Activated CD4-positive, alpha-beta T cell treated with anti-CD3 and anti-CD28 coated beads for 36 hours (primary cell): Measurements from ENCODE around the gene RBM47. TPM values are rescaled to one million over a fixed set of nuclear protein-coding genes. Genes with fewer than 3 reads are reported as not detected.
"Not testable (repeated sequence)": the region's sequence is repeated elsewhere in the genome, so short reads cannot be mapped to it uniquely, and the experiment has no call there.

ENCODE experiments used
- ATAC-seq: fragments of 200-7000 bp; cut with Tn5 transposase; one replicate; pipeline ENCODE4 v1.10.0; 2021; ENCODE audit warnings: mild to moderate bottlenecking, moderate library complexity
- CTCF ChIA-PET: fragments of 350-600 bp; sonication (Branson Sonifier 250); formaldehyde crosslinking; loops from one replicate; lab custom pipeline; 2021; ENCODE audit warnings: antibody characterized with exemption; lab: Charles Lee
- POLR2A ChIA-PET: fragments of 350-600 bp; sonication (Branson Sonifier 250); formaldehyde crosslinking; loops from one replicate; lab custom pipeline; 2021; ENCODE audit warnings: antibody characterized with exemption, inconsistent platforms; lab: Charles Lee
- DNase-seq: peaks from one replicate; pipeline ENCODE4 v3.0.0-alpha.2; 2020
- H3K27ac Mint-ChIP-seq: one replicate; pipeline ENCODE4 v1.8.0; 2021; ENCODE audit warnings: mixed read lengths
- H3K27me3 Mint-ChIP-seq: one replicate; pipeline ENCODE4 v1.8.0; 2021; ENCODE audit warnings: mixed read lengths
- H3K36me3 Mint-ChIP-seq: one replicate; pipeline ENCODE4 v1.8.0; 2021; ENCODE audit warnings: low read depth, mixed read lengths
- H3K4me1 Mint-ChIP-seq: one replicate; pipeline ENCODE4 v1.8.0; 2021; ENCODE audit warnings: mixed read lengths
- H3K4me3 Mint-ChIP-seq: one replicate; pipeline ENCODE4 v1.8.0; 2021; ENCODE audit warnings: mild to moderate bottlenecking, moderate library complexity, mixed read lengths
- H3K9me3 Mint-ChIP-seq: one replicate; pipeline ENCODE4 v1.8.0; 2021; ENCODE audit warnings: low read depth, mixed read lengths
- intact Hi-C, 2 experiments: fragments of 100-400 bp; cut with DNase I in 1 of 2; cut with micrococcal nuclease in 1 of 2; formaldehyde crosslinking; loops; one replicate each; pipeline versions ENCODE4 v1.14.2 to v1.15.1; 2022 to 2024; cut with DNase I, micrococcal nuclease
- total RNA-seq, 2 experiments: library from RNA; stranded (reverse); gene quantifications; one replicate each; pipeline ENCODE4 v1.2.3, GENCODE V29; 2021

Gene RBM47
- total RNA-seq, 2 experiments from 2014 or later = 3.2 to 4.4 TPM

DNA sequence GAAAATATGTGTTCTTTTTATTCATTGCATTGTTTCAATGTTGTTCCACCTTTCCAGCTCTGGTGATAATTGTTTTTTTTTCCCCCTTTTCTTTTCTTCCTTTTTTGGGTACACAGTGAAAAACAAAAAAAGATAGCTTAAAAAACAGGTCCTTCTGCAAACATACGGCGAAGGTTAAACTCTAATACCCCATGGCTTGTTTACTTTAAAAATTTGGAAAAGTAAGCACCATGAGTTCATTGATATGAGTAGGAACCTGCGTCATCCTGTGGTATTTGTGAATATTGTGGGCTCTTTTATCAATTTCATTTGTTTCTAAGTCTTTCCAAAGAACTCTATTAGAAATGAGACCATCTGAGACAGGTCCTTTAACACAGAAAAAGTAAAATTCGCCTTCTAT is 171.0 kb downstream of the RBM47 start:
- no peaks in the 10 kb centered on the region for H3K27me3 Mint-ChIP-seq
- ATAC-seq = no peak
- H3K9me3 Mint-ChIP-seq = no peaks in the 10 kb centered on the region
- no peak for DNase-seq
- H3K4me3 Mint-ChIP-seq = no peak overlapping the region
- intact Hi-C loops = no loop called here
- POLR2A ChIA-PET = no interaction called here
- peaks cover 5% of the 10 kb centered on the region for H3K4me1 Mint-ChIP-seq
- H3K36me3 Mint-ChIP-seq = no peaks in the 10 kb centered on the region
- H3K27ac Mint-ChIP-seq = no peak overlapping the region
- CTCF ChIA-PET = interaction anchor here (0.7 kb wide), 1 partner anchor 15 kb away, joined by 3 read pairs; no protein-coding TSS in a partner anchor

DNA sequence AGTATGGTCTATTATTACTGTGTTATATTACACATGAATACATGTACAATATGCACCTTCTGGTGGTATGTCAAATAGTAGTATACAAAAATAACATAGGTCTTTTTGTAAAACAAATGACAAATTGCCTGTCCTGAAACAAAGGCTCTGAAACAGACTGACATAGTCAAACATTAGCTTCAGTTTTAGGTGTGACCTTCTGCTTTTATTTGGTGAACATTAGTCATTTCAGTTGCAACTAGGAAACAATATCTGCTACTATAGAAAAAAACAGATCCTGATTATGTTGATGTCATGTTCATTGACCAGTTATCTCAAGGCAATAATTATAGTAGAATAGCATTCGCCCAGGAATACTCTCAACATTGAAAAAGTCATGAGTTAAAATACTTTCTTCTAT is 171.6 kb downstream of the RBM47 start:
- POLR2A ChIA-PET = no interaction called here
- ATAC-seq = no peak
- Mint-ChIP-seq H3K36me3 (no peaks in the 10 kb centered on the region), H3K4me3 (no peak overlapping the region), H3K9me3 (no peaks in the 10 kb centered on the region), H3K27me3 (no peaks in the 10 kb centered on the region), H3K4me1 (peaks cover 5% of the 10 kb centered on the region), H3K27ac (no peak overlapping the region)
- DNase-seq = no peak
- CTCF ChIA-PET = interaction anchor here (0.7 kb wide), 1 partner anchor 14 kb away, joined by 3 read pairs; no protein-coding TSS in a partner anchor
- intact Hi-C loops = no loop called here

DNA sequence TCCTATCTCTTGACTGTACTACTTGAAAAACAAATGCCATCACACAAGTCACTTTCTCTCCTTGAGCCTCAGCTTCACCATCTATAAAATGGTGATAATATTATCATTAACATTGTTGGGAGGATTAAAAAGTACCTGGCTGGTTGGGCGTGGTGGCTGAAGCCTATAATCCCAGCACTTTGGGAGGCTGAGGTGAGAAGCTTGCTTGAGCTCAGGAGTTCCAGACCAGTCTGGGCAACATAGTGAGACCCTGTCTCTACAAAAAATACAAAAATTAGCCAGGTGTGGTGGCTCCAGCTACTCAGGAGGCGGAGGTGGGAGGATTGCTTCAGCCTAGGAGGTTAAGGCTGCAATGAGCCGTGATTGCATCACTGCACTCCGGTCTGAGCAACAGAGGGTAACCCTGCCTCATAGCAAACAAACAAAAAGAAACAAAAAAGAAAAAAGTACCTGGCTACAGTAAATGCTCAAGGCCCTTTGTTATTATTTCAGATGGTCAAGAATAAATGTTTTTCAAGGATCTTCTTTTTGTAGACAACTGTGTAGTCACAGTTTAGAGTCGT is 174.2 kb downstream of the RBM47 start:
- intact Hi-C loops = no loop called here
- CTCF ChIA-PET = no interaction called here
- ATAC-seq (no peak), DNase-seq (no peak)
- H3K36me3 Mint-ChIP-seq = no peaks in the 10 kb centered on the region
- H3K27ac Mint-ChIP-seq = no peak overlapping the region
- no peak overlapping the region for H3K4me3 Mint-ChIP-seq
- no peaks in the 10 kb centered on the region for H3K9me3 Mint-ChIP-seq
- H3K27me3 Mint-ChIP-seq = no peaks in the 10 kb centered on the region
- POLR2A ChIA-PET = no interaction called here
- peaks cover 9% of the 10 kb centered on the region for H3K4me1 Mint-ChIP-seq

DNA sequence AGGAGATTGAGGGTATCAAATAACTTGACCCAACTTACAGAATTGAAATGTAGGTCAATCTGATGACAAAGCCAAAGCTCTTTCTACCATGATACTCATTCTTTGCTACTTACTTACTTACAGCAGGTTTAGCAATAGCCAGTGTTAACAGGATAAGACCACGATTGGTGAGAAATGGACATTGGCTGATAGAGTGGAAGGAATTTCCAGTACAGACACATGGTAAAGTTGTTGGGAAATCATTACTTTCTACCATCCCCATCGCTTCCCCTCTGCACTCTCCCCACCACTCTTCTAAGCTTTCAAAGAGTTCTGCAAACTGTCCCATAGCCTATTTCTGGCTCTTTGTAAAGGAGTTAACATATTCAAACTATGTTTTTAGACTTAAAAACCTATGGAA is 174.8 kb downstream of the RBM47 start:
- ATAC-seq = no peak

DNA sequence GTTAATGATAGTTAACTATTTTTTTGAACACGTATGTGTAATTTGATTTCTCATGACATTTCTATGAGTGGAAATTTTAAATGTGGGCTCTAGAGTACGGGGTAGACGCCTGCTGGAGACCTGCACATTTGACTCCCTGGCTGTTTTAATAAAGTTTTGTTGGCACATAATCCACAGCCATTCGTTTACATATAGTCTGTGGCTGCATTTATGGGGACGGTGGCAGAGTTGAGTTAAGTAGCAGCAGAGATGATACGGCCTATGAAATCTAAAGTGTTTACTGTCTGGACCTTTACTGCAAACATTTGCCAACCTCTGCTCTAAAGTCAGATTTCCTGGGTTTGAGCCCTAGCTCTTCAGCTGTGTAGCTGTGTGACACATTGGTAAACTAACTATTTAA is 175.8 kb downstream of the RBM47 start:
- no peak overlapping the region for H3K4me3 Mint-ChIP-seq
- no peak overlapping the region for H3K27ac Mint-ChIP-seq
- H3K36me3 Mint-ChIP-seq = no peaks in the 10 kb centered on the region
- ChIA-PET CTCF (interaction anchor here (1.1 kb wide), 1 partner anchor 9 kb away, joined by 3 read pairs; no protein-coding TSS in a partner anchor), POLR2A (no interaction called here)
- ATAC-seq (no peak), DNase-seq (no peak)
- H3K4me1 Mint-ChIP-seq = peaks cover 9% of the 10 kb centered on the region
- no peaks in the 10 kb centered on the region for H3K9me3 Mint-ChIP-seq
- intact Hi-C loops = no loop called here
- H3K27me3 Mint-ChIP-seq = no peaks in the 10 kb centered on the region

More for the DNA sequence above, 174.8 kb downstream of the RBM47 start:
- intact Hi-C loops = no loop called here
- H3K27ac Mint-ChIP-seq = no peak overlapping the region
- H3K4me3 Mint-ChIP-seq = no peak overlapping the region
- no peaks in the 10 kb centered on the region for H3K27me3 Mint-ChIP-seq
- ChIA-PET CTCF (interaction anchor here (1.1 kb wide), 1 partner anchor 8 kb away, joined by 3 read pairs; no protein-coding TSS in a partner anchor), POLR2A (no interaction called here)
- H3K36me3 Mint-ChIP-seq = no peaks in the 10 kb centered on the region
- peaks cover 9% of the 10 kb centered on the region for H3K4me1 Mint-ChIP-seq
- DNase-seq = no peak
- no peaks in the 10 kb centered on the region for H3K9me3 Mint-ChIP-seq

DNA sequence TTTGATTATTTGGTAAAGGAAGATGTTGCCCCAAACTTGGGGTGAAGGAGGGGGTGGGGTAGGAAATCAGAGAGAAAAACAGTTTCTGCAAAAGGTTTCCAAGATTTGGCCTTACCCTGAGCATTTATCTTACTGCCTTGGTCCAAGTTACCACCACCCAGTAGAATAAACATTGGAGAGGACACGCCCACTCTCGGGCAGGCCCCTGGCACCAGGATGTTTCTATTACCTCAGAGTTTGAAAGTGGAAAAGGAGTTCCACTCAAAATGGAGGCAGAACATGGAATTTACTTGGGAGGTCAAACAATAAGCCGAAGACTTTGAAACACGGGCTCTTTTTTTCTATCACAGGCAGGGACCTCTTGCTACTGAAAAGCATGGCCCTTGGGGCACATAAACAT is 180.8 kb downstream of the RBM47 start:
- Mint-ChIP-seq H3K27me3 (no peaks in the 10 kb centered on the region), H3K4me1 (peaks cover 9% of the 10 kb centered on the region), H3K9me3 (no peaks in the 10 kb centered on the region), H3K4me3 (no peak overlapping the region), H3K27ac (no peak overlapping the region), H3K36me3 (no peaks in the 10 kb centered on the region)
- intact Hi-C loops = no loop called here
- CTCF ChIA-PET = no interaction called here
- POLR2A ChIA-PET = no interaction called here
- ATAC-seq = no peak
- no peak for DNase-seq

DNA sequence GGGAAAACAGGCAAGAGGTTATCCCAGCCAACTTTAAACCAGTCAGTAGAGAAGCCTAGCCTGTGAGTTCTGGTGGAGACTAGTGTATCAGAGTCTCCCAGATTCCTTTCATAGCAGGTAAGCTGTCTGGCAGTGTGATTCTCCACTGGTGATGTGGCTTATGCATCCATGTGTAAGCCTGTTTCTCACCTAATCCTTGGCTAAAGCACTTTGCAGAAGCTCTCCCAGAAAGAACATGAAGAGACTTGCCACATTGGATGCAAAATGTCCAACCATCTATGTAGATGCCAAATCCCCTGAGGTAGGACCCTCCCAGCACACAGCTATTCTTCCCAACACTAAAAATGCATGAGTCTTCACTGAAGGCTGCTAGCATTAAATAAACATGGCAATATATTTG is 182.8 kb downstream of the RBM47 start:
- no peak overlapping the region for H3K27ac Mint-ChIP-seq
- CTCF ChIA-PET = interaction anchor here (1.5 kb wide), 1 partner anchor 30 kb away, joined by 4 read pairs; no protein-coding TSS in a partner anchor
- no peak overlapping the region for H3K4me3 Mint-ChIP-seq
- ATAC-seq (no peak), DNase-seq (no peak)
- no peaks in the 10 kb centered on the region for H3K36me3 Mint-ChIP-seq
- no peaks in the 10 kb centered on the region for H3K9me3 Mint-ChIP-seq
- intact Hi-C loops = no loop called here
- no peaks in the 10 kb centered on the region for H3K27me3 Mint-ChIP-seq
- H3K4me1 Mint-ChIP-seq = peaks cover 2% of the 10 kb centered on the region
- POLR2A ChIA-PET = no interaction called here

DNA sequence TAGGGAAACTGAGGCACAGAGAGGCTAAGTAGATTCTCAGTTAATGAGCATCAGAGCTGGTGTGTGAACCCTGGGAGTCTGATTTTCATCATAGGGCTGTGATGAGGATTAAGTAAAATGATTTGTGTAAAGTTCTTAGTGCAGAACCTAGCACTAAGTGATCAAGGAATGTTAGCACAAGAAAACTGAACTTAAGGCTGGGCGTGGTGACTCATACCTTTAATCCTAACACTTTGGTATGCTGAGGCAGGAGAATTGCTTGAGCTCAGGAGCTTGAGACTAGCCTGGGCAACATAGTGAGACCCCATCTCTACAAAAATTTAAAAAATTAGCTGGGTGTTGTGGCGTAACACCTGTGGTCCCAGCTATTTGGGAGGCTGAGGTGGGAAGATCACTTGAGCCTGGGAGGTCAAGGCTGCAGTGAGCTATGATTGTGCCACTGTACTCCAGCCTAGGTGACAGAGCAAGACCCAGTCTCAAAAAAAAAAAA is 183.4 kb downstream of the RBM47 start:
- H3K9me3 Mint-ChIP-seq, DNase-seq, H3K27ac Mint-ChIP-seq, ATAC-seq, H3K36me3 Mint-ChIP-seq, H3K27me3 Mint-ChIP-seq, H3K4me3 Mint-ChIP-seq, POLR2A ChIA-PET, intact Hi-C loops, H3K4me1 Mint-ChIP-seq: not testable (repeated sequence)
- CTCF ChIA-PET = interaction anchor here (1.5 kb wide), 1 partner anchor 30 kb away, joined by 4 read pairs; no protein-coding TSS in a partner anchor

DNA sequence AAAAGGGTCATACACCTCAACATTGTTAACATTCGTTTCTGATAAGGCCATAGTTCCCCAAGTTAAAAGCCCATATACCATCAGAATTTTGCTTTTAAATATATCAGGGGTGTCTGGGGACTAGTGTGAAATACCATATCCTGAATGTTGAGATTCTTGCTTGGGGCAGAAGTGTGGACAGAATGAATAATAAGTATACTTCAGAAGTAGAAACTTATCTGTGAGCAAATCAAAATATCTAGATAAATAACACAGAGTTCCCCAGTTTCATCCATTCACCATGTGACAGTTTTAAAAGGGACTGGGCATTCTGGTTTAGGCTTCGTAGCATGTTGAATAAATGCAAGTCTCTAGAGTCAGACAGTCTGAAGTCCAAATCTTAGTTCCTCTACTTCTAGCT is 184.0 kb downstream of the RBM47 start:
- Mint-ChIP-seq H3K27ac (no peak overlapping the region), H3K36me3 (no peaks in the 10 kb centered on the region), H3K4me1 (no peaks in the 10 kb centered on the region), H3K27me3 (no peaks in the 10 kb centered on the region), H3K9me3 (no peaks in the 10 kb centered on the region), H3K4me3 (no peak overlapping the region)
- CTCF ChIA-PET = interaction anchor here (1.5 kb wide), 1 partner anchor 31 kb away, joined by 4 read pairs; no protein-coding TSS in a partner anchor
- intact Hi-C loops = no loop called here
- ATAC-seq (no peak), DNase-seq (no peak)
- POLR2A ChIA-PET = no interaction called here

DNA sequence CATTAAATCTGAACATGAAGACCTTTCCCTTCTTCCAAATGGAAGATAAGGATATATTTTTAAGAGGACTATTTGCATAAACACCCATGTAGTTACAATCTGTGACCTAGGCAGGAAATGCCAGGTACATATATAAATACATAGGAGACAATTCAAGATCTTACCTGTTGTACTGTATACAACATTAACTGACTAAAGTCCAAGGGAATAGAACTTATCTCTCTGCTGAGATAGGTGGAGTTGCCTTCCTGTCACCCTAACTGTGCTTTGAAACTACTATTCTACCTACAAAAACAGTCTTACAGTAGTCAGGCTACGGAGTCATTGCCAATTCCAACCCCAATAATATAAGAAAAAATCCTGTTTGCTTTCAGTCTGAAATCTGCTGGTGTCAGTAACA is 188.2 kb downstream of the RBM47 start:
- no peak overlapping the region for H3K27ac Mint-ChIP-seq
- ATAC-seq = no peak
- ChIA-PET POLR2A (no interaction called here), CTCF (no interaction called here)
- H3K4me1 Mint-ChIP-seq = peaks cover 4% of the 10 kb centered on the region
- intact Hi-C loops = no loop called here
- no peaks in the 10 kb centered on the region for H3K27me3 Mint-ChIP-seq
- no peaks in the 10 kb centered on the region for H3K36me3 Mint-ChIP-seq
- no peaks in the 10 kb centered on the region for H3K9me3 Mint-ChIP-seq
- DNase-seq = no peak
- H3K4me3 Mint-ChIP-seq = no peak overlapping the region

DNA sequence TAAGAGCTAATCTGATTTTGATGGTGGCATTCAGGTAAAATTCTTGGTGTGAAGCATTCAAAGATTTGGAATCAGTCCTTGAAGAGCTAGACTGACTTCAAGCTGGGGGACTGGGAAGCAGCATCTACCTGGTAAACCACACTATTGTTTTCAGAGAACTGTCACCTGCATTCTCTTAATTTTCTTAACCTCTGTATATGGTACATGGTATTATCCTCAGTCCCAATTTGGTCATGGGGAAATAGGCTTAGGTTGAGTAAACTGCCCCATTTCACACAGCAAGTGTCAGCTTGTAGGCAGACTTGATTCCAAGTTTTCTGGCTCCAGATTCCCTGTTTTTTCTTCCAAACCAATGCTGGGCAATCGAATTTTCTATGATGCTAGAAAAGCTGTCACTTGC is 190.1 kb downstream of the RBM47 start:
- Mint-ChIP-seq H3K36me3 (no peaks in the 10 kb centered on the region), H3K9me3 (no peaks in the 10 kb centered on the region), H3K27me3 (no peaks in the 10 kb centered on the region), H3K27ac (no peak overlapping the region), H3K4me3 (no peak overlapping the region), H3K4me1 (peaks cover 4% of the 10 kb centered on the region)
- DNase-seq (no peak), ATAC-seq (no peak)
- ChIA-PET CTCF (interaction anchor here (1.3 to 1.6 kb wide), 2 partner anchors 18 to 401 kb away, joined by 4 read pairs; no protein-coding TSS in a partner anchor), POLR2A (interaction anchor here (0.7 kb wide), 2 partner anchors 9 to 101 kb away, joined by 3 read pairs; no protein-coding TSS in a partner anchor)
- intact Hi-C loops = loop anchor here in 1 of 2 experiments (10.0 kb wide), 1 partner anchor 275 kb away; no protein-coding TSS in a partner anchor
